GM13976 (cell line): ENCODE data around the gene SRC.

ENCODE experiments used
- DNase-seq: peaks from one replicate; pipeline ENCODE4 v3.0.0; 2012; ENCODE audit warnings: low spot score
- in situ Hi-C: fragments of 300-500 bp; cut with MboI; formaldehyde crosslinking; loops from one replicate; pipeline ENCODE4 v1.12.0; 2022; ENCODE audit warnings: low sequenced_read_pairs, mixed read lengths, inconsistent platforms; ENCODE audit not compliant: unreplicated experiment
- TF ChIP-seq, protein P1 (sequence below): IDR thresholded peaks from 2 replicates; pipeline ENCODE4 v1.5.1; 2012; ENCODE audit warnings: borderline replicate concordance, mild to moderate bottlenecking; ENCODE audit not compliant: insufficient read depth; ENCODE audit errors: extremely low read depth, missing control alignments, control extremely low read depth

Gene SRC

DNA sequence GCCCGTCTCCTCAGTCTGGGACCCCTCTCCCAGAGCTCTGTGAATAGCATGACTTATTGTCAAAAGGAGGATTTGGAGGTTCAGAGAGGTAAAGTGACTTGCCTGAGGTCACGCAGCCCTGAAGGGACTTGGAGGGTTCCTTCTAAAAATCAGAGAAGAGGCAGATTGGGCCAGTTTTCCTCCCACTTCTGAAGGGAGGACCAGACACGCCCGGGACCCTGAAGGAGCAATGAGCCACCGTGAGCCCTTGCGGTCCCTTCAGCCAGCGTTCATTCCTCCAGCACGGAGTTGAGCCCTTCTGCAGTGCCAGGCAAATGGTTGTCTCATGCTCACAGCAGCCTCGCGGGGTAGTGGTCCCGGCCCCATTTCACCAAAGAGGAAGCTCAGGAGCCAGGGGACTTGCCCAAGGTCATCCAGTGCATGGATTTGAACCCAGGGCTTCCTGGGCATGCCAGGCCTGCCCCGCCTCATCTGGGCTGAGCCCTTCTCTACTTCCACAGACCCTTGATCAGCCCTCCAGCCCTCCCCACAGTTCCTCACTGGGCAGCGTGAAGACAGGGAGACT is 7.4 kb downstream of the SRC start:
- DNase-seq = no peak
- in situ Hi-C loops = no loop called here
- TF ChIP-seq, protein P1, sequence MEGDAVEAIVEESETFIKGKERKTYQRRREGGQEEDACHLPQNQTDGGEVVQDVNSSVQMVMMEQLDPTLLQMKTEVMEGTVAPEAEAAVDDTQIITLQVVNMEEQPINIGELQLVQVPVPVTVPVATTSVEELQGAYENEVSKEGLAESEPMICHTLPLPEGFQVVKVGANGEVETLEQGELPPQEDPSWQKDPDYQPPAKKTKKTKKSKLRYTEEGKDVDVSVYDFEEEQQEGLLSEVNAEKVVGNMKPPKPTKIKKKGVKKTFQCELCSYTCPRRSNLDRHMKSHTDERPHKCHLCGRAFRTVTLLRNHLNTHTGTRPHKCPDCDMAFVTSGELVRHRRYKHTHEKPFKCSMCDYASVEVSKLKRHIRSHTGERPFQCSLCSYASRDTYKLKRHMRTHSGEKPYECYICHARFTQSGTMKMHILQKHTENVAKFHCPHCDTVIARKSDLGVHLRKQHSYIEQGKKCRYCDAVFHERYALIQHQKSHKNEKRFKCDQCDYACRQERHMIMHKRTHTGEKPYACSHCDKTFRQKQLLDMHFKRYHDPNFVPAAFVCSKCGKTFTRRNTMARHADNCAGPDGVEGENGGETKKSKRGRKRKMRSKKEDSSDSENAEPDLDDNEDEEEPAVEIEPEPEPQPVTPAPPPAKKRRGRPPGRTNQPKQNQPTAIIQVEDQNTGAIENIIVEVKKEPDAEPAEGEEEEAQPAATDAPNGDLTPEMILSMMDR = no peak

DNA sequence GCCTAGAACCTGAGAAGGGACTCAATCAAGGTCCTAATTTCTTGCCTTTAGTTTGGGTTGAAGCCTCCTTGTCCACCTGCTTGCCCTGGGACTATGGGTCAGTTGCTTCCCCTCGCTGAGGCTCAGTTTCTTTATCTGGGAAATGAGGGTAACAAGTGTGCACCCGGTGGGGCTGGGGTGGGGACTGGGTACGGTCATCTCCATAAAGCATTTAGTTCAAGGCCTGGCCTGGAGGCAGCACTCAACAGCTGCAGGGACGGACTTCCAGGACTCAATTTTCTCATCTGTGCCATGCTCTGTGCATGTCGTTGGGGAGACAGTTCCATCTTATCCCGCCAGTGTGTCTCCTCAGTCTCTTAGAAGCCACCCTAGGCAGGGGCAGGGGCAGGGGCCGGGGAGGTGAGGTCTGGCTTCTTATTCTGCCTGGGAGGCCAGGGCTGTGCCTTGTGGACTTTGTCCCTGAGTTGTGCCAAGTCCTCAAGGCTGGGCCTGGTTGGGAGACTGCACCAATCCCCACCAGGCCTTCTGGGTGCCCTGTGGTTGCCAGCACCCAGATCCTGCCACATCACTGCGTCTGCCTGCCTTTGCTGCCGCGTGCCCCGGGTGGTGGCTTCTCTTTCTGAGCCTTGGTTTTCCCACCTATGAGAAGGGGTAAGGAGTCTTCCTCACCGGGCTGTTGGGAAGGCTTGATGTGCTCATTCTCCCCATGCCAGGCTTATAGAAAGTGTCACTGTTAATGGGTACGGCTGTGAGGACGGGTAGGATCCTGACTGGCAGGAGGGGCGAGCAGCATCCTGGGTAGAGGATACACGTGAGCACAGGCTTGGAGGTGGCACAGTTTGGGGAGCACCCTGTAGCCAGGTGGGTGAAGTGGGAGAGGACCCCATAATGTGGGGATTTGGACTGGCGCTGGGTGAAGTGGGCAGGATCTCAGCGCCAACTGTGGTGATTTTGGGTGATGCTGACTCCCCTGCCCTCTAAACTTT is 8.6 kb downstream of the SRC start:
- no peak for DNase-seq
- TF ChIP-seq, protein P1 = no peak
- in situ Hi-C loops = no loop called here

DNA sequence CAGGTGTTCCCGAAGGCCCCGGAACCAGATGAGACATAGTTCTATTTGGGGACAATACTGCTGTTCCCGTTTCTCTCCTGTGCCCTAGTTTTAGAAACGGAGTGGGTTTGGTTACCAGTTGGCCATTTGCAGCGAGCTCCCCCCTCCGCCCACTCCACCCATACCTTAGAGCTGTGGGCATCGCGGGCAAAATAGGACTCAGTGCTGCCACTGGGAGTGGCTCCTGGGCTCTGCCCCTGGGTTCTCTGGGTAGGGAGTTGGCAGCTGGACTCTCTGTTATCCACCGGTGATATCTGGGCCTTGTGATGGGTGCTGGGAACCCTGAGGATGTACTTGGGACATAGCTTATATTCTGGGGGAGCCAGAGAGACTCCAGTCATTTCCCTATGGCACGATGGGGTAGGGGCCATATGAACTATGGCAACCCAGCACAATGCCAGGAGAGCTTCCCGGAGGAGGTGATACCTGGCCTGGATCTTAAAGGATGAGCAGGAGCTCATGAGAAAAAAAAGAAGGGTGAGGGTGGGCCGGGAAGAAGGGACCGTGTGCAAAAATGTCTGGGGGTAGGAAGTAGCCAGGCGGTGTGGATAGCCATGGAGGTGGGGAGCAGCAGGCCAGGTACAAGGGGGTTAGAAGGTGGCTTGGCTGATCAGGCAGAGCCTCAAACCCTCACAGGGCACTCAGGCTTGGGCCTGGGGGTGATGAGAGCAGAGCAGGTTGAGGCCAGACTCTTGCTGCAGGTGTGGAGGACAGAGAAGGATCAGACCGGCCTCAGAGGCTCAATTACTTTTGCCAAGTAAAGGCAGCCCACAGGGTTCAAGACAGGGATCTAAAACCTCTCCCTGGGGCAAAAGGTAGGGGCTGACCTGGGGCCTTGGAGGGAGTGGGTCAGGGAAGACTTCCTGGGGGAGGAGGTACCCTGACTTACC is 9.6 kb downstream of the SRC start:
- in situ Hi-C loops = no loop called here
- no peak for DNase-seq
- TF ChIP-seq, protein P1 = no peak

DNA sequence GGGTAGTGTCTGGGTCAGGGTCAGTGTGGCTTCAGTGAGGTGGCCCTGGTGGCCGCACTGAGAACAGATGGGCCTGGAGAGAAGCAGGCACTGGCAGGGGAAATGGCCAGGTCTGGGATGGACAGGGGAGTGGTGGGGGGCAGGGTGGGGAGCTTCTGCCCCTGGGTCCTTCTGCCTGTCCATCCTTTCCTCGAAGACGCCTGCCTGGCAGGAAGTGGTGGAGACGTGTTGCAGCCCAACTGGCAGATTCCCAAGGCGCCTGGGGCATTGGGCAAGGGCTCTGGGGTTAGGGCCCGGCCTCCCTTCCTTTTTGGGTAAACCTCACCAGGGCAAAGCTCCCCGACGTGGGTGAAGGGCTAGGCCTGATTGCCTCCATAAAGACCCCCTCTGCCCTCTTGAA is 10.4 kb downstream of the SRC start:
- in situ Hi-C loops = no loop called here
- TF ChIP-seq, protein P1 = no peak

DNA sequence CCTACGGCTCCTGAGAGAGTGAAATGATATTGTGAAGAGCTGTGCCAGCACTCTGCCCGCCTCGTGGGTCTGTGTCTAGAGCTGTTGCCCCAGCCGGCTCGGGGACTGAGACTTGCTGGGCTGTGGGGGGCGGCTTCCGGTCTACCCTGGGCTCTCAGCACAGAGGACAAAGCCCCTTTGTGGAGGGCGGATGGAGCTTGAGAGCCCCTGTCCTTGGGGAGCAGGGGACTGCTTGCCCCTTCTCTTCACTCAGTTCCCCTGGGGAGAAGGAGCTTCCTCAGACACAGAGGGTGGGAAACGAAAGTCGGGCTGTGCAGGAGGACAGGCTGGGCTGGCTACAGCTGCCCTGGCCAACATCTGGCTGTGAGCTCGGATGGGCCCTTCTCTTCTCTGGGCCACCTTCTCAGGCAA is 11.0 kb downstream of the SRC start:
- DNase-seq = no peak
- TF ChIP-seq, protein P1 = no peak
- in situ Hi-C loops = no loop called here

More for the DNA sequence above, 10.4 kb downstream of the SRC start:
- DNase-seq = no peak

DNA sequence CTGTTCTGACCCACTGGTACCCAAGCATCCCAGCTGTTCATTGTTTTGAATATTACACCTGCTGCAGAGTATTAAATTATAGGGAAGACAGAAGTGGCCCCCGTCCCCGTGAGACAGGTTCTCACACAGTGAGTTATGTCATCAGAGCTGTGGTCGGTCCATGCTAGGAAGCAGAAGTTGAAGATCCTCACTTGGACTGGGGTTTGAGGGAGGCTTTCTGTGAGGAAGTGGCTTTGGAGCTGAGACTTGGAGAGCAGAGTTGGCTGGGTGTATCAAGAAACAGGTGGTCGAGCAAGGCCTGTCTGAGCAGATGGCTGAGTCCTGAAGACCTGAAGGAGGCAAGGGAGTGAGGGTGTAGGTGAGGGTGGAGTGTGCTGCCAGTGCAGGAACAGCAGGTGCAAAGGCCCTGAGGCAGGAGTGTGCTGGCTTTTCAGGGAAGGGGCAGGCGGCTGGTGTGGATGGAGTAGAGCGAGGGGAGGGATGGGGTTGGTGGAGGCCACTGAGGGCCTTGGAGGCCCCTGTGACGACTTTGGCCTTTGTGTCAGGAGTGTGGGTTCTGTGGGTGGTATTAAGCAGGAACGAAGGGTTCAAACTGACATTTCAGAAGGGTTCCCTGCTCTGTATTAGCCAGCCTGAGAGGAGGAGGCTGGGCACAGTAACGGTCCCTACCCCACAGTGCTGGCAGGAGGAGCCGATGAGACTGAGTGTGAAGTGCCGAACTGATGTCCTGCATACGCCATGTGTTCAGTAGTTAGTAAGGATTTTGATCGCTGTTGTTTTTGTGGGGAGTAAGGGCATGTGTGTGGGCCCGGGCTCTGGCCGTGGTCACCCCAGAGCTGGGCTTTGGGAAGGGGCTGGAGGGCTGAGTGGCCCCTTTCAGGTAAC is 11.8 kb downstream of the SRC start:
- TF ChIP-seq, protein P1 = no peak
- DNase-seq = no peak
- in situ Hi-C loops = no loop called here
